Activated naive CD4-positive, alpha-beta T cell treated with anti-CD3 and anti-CD28 coated beads for 36 hours (primary cell): ENCODE data around the gene ONECUT1. TPM values are rescaled to one million over a fixed set of nuclear protein-coding genes. Genes with fewer than 3 reads are reported as not detected.

Experiments used
- CTCF ChIA-PET: fragments of 350-600 bp; sonication (Branson Sonifier 250); formaldehyde crosslinking; loops from one replicate; lab custom pipeline; 2021; ENCODE audit warnings: antibody characterized with exemption; lab: Charles Lee
- DNase-seq: peaks from one replicate; pipeline ENCODE4 v3.0.0-alpha.2; 2020
- H3K27ac Mint-ChIP-seq: one replicate; pipeline ENCODE4 v1.8.0; 2021; ENCODE audit warnings: mild to moderate bottlenecking, mixed read lengths
- H3K27me3 Mint-ChIP-seq: one replicate; pipeline ENCODE4 v1.8.0; 2021; ENCODE audit warnings: low read depth, mixed read lengths
- H3K36me3 Mint-ChIP-seq: one replicate; pipeline ENCODE4 v1.8.0; 2021; ENCODE audit warnings: low read depth, mixed read lengths
- H3K4me1 Mint-ChIP-seq: one replicate; pipeline ENCODE4 v1.8.0; 2021; ENCODE audit warnings: low read depth, mixed read lengths
- H3K4me3 Mint-ChIP-seq: one replicate; pipeline ENCODE4 v1.8.0; 2021; ENCODE audit warnings: mild to moderate bottlenecking, moderate library complexity, mixed read lengths
- H3K9me3 Mint-ChIP-seq: one replicate; pipeline ENCODE4 v1.8.0; 2021; ENCODE audit warnings: mixed read lengths
- intact Hi-C: fragments of 100-400 bp; cut with micrococcal nuclease; formaldehyde crosslinking; loops from one replicate; pipeline ENCODE4 v1.15.1; 2023
- total RNA-seq, 2 experiments: library from RNA; stranded (reverse); gene quantifications; one replicate each; pipeline ENCODE4 v1.2.3, GENCODE V29; 2021

The ONECUT1 gene
- total RNA-seq, 2 experiments from 2014 or later = not detected

GRCh38 chr15:52734329-52734728 is 55.8 kb downstream of the ONECUT1 start:
- Mint-ChIP-seq H3K4me3 (no peak overlapping the region), H3K36me3 (no peaks in the 10 kb centered on the region), H3K4me1 (peaks cover 22% of the 10 kb centered on the region), H3K27me3 (no peaks in the 10 kb centered on the region), H3K9me3 (no peaks in the 10 kb centered on the region), H3K27ac (no peak overlapping the region)
- CTCF ChIA-PET = interaction anchor here (0.6 to 3.5 kb wide), 12 partner anchors 13 to 477 kb away, joined by 3 to 48 read pairs (median 4); no protein-coding TSS in a partner anchor
- no peak for DNase-seq
- intact Hi-C loops = loop anchor here (2.0 to 5.0 kb wide), 2 partner anchors 272 to 752 kb away; no protein-coding TSS in a partner anchor

- no peak for DNase-seq
- Mint-ChIP-seq H3K36me3 (no peaks in the 10 kb centered on the region), H3K4me1 (peaks cover 26% of the 10 kb centered on the region), H3K4me3 (no peak overlapping the region), H3K27ac (no peak overlapping the region), H3K9me3 (no peaks in the 10 kb centered on the region), H3K27me3 (no peaks in the 10 kb centered on the region)
- intact Hi-C loops = loop anchor here (2.0 to 5.0 kb wide), 2 partner anchors 271 to 751 kb away; no protein-coding TSS in a partner anchor
- CTCF ChIA-PET = interaction anchor here (0.6 to 3.5 kb wide), 10 partner anchors 14 to 477 kb away, joined by 3 to 48 read pairs (median 4); no protein-coding TSS in a partner anchor
These were observed 56.4 kb downstream of the ONECUT1 start for GRCh38 chr15:52733696-52734255.

DNA sequence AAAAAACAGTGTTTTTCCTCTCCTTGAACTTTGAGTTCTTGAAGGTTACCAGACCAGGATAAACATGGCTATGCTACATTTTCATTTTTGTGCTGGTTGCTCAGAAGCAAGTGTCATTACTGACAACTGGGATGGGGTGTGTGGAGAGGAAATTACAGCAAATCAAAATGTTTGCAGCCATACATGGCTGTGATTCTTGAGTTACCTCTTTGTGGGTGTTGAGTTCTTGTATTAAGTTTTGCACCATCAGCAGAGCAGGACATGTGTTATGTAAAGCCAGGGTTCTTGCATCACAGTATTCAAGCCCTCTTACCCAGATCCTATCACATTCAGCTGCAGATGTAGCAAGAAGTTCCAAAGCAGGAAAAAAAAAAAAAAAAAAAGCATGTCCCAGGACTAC is 57.0 kb downstream of the ONECUT1 start:
- intact Hi-C loops = loop anchor here (5.0 kb wide), 1 partner anchor 271 kb away; no protein-coding TSS in a partner anchor
- Mint-ChIP-seq H3K27ac (no peak overlapping the region), H3K4me3 (no peak overlapping the region), H3K9me3 (no peaks in the 10 kb centered on the region), H3K36me3 (no peaks in the 10 kb centered on the region), H3K27me3 (no peaks in the 10 kb centered on the region), H3K4me1 (peaks cover 31% of the 10 kb centered on the region)
- CTCF ChIA-PET = interaction anchor here (1.3 to 3.5 kb wide), 5 partner anchors 396 to 478 kb away, joined by 3 to 48 read pairs (median 5); no protein-coding TSS in a partner anchor
- no peak for DNase-seq

DNA sequence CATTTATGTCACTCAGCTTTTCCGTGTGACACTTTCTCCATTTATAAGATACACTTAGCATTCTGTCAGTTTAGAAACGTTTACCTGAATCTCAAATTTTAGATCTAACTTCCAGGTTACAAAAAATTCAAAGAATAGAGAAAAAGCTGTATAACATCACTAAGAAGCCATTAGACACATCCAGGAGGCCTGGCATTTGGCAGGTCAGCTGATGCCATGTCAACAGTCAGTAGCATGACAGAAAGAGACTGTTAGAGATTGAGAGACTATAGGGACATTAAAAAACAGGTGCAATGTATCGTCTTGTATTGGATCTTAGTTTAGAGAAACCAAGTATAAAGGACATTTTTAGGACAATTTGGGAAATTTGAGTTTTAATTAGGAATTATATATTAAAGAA is 57.6 kb downstream of the ONECUT1 start:
- no peaks in the 10 kb centered on the region for H3K27me3 Mint-ChIP-seq
- no peak overlapping the region for H3K4me3 Mint-ChIP-seq
- intact Hi-C loops = loop anchor here (5.0 kb wide), 1 partner anchor 270 kb away; no protein-coding TSS in a partner anchor
- no peak overlapping the region for H3K27ac Mint-ChIP-seq
- H3K4me1 Mint-ChIP-seq = peaks cover 37% of the 10 kb centered on the region
- no peaks in the 10 kb centered on the region for H3K9me3 Mint-ChIP-seq
- CTCF ChIA-PET = interaction anchor here (1.6 to 2.3 kb wide), 2 partner anchors 476 to 477 kb away, joined by 5 to 10 read pairs; no protein-coding TSS in a partner anchor
- DNase-seq = no peak
- no peaks in the 10 kb centered on the region for H3K36me3 Mint-ChIP-seq

- Mint-ChIP-seq H3K36me3 (no peaks in the 10 kb centered on the region), H3K27me3 (no peaks in the 10 kb centered on the region), H3K4me3 (no peak overlapping the region), H3K27ac (no peak overlapping the region), H3K4me1 (peaks cover 38% of the 10 kb centered on the region), H3K9me3 (no peaks in the 10 kb centered on the region)
- intact Hi-C loops = loop anchor here (2.0 to 5.0 kb wide), 2 partner anchors 163 to 270 kb away; partner anchors contain the start of gene ARPP19
- DNase-seq = no peak
- CTCF ChIA-PET = interaction anchor here (0.6 to 2.3 kb wide), 5 partner anchors 73 to 477 kb away, joined by 3 to 10 read pairs (median 4); no protein-coding TSS in a partner anchor
These were observed 58.2 kb downstream of the ONECUT1 start for GRCh38 chr15:52731732-52732470.

GRCh38 chr15:52731004-52731403 is 59.1 kb downstream of the ONECUT1 start:
- DNase-seq = no peak
- Mint-ChIP-seq H3K4me3 (no peak overlapping the region), H3K27me3 (no peaks in the 10 kb centered on the region), H3K9me3 (no peaks in the 10 kb centered on the region), H3K36me3 (no peaks in the 10 kb centered on the region), H3K4me1 (peaks cover 38% of the 10 kb centered on the region), H3K27ac (no peak overlapping the region)
- CTCF ChIA-PET = interaction anchor here (0.6 to 2.3 kb wide), 8 partner anchors 60 to 801 kb away, joined by 3 to 10 read pairs (median 4); partner anchors contain the start of gene ARPP19
- intact Hi-C loops = loop anchor here (2.0 to 5.0 kb wide), 2 partner anchors 162 to 269 kb away; partner anchors contain the start of gene ARPP19

DNA sequence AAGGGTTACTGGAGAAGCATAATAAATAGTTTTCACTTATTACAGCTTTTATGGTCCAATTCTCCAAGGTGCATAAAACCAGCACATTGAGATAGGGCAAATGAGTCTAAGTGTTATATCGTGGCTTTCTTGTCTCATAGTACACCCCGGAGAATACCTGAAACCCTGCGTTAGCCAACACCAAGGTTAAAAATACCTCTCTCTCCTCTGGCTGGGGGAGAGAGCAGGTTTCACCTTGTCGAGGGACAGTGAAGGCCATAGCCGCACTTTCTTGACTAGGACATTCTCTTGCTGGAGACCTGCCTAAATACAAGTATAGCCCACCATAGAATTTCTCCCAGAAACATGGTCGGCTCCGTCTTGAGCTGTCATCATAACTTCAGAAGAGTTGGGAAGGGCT is 59.5 kb downstream of the ONECUT1 start:
- H3K36me3 Mint-ChIP-seq = no peaks in the 10 kb centered on the region
- H3K9me3 Mint-ChIP-seq = no peaks in the 10 kb centered on the region
- no peaks in the 10 kb centered on the region for H3K27me3 Mint-ChIP-seq
- no peak overlapping the region for H3K4me3 Mint-ChIP-seq
- peaks cover 38% of the 10 kb centered on the region for H3K4me1 Mint-ChIP-seq
- CTCF ChIA-PET = interaction anchor here (0.6 to 2.3 kb wide), 10 partner anchors 52 to 801 kb away, joined by 3 to 10 read pairs (median 4); partner anchors contain the start of genes ARPP19 and ATOSA
- H3K27ac Mint-ChIP-seq = peak overlapping the region; percentile 57
- no peak for DNase-seq
- intact Hi-C loops = loop anchor here (1.0 to 5.0 kb wide), 7 partner anchors 51 to 474 kb away; partner anchors contain the start of genes ARPP19 and ATOSA

DNA sequence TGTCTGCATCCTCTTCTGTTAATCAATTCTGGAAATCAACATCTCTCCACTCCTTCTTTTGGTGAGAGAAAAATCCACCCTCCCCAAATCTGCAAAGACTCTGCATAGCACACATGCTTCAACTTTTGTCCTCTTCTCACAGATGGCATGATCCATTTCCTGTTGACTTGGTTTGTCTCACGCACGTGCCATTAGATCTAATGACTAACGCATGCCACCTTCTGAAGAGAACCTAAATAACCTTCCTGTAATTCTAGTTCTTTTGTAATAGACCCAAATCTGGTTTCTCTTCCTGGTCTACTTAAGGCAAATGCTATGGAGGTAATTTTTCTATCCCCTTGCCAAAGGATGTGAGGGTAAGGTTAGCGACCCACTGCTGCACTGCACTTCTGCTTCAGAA is 60.0 kb downstream of the ONECUT1 start:
- DNase-seq = peak; percentile 73
- Mint-ChIP-seq H3K27me3 (no peaks in the 10 kb centered on the region), H3K36me3 (no peaks in the 10 kb centered on the region), H3K9me3 (no peaks in the 10 kb centered on the region), H3K4me1 (peaks cover 38% of the 10 kb centered on the region), H3K4me3 (no peak overlapping the region), H3K27ac (peak overlapping the region; percentile 57)
- CTCF ChIA-PET = interaction anchor here (0.6 to 1.6 kb wide), 9 partner anchors 51 to 801 kb away, joined by 3 to 7 read pairs (median 3); partner anchors contain the start of genes ARPP19 and ATOSA
- intact Hi-C loops = loop anchor here (1.0 to 5.0 kb wide), 7 partner anchors 51 to 474 kb away; partner anchors contain the start of genes ARPP19 and ATOSA

DNA sequence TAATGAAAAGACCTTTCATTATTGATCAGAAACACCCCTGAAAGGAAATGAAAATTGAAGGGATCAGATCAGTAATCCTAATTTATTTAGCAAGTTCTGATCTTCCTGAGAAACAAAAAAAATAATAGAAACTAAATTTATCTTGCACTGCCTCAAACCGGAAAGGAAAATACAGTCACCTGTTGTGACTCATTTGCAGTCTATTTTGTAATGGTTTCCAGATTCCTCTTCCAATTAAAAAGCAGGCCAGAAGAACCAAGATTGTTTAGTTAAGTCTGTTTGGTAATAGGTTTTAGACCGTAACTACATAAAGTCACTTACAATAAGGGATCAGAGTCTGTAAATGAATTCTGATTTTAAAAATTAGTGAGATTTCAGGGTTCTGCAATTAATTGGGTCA is 61.2 kb downstream of the ONECUT1 start:
- intact Hi-C loops = no loop called here
- DNase-seq = no peak
- no peaks in the 10 kb centered on the region for H3K9me3 Mint-ChIP-seq
- H3K4me3 Mint-ChIP-seq = no peak overlapping the region
- H3K27ac Mint-ChIP-seq = no peak overlapping the region
- H3K4me1 Mint-ChIP-seq = peaks cover 38% of the 10 kb centered on the region
- no peaks in the 10 kb centered on the region for H3K27me3 Mint-ChIP-seq
- no peaks in the 10 kb centered on the region for H3K36me3 Mint-ChIP-seq
- CTCF ChIA-PET = interaction anchor here (1.6 kb wide), 1 partner anchor 50 kb away, joined by 7 read pairs; the partner anchor contains the start of gene ATOSA

GRCh38 chr15:52727815-52728214 is 62.3 kb downstream of the ONECUT1 start:
- CTCF ChIA-PET = no interaction called here
- Mint-ChIP-seq H3K4me1 (peaks cover 38% of the 10 kb centered on the region), H3K36me3 (no peaks in the 10 kb centered on the region), H3K9me3 (no peaks in the 10 kb centered on the region), H3K27me3 (no peaks in the 10 kb centered on the region), H3K27ac (no peak overlapping the region), H3K4me3 (no peak overlapping the region)
- DNase-seq = no peak
- intact Hi-C loops = no loop called here

DNA sequence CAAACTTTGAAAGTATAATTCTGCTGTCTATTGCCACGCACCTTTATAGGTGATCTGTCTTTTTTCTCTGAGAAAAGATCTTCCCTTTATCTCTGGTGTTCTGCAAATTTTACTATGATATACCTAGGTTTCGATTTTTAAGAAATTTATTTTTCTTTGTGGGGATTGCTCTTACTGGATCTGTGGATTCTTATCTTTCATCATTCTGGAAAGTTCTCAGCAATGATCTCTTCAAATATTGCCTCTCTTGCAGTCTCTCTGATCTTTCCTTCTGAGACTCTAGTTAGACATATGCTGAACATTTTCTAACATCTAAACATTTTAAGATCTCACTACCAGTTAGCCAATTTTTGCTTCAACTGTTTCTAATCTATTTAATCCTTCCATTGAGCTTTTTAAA is 63.9 kb downstream of the ONECUT1 start:
- Mint-ChIP-seq H3K4me1 (peaks cover 30% of the 10 kb centered on the region), H3K36me3 (no peaks in the 10 kb centered on the region), H3K4me3 (no peak overlapping the region), H3K9me3 (no peaks in the 10 kb centered on the region), H3K27me3 (no peaks in the 10 kb centered on the region), H3K27ac (no peak overlapping the region)
- intact Hi-C loops = no loop called here
- DNase-seq = no peak
- CTCF ChIA-PET = no interaction called here

GRCh38 chr15:52718551-52718950 is 71.6 kb downstream of the ONECUT1 start:
- Mint-ChIP-seq H3K4me1 (no peaks in the 10 kb centered on the region), H3K4me3 (no peak overlapping the region), H3K36me3 (no peaks in the 10 kb centered on the region), H3K27ac (no peak overlapping the region), H3K27me3 (no peaks in the 10 kb centered on the region), H3K9me3 (no peaks in the 10 kb centered on the region)
- intact Hi-C loops = no loop called here
- CTCF ChIA-PET = interaction anchor here (0.8 kb wide), 1 partner anchor 86 kb away, joined by 3 read pairs; no protein-coding TSS in a partner anchor
- no peak for DNase-seq
